H9 (cell line): ENCODE data around the gene PTGER2. TPM values are rescaled to one million over a fixed set of nuclear protein-coding genes. Genes with fewer than 3 reads are reported as not detected.

Source experiments
- DNase-seq: peaks from one replicate; pipeline ENCODE4 v3.0.0-alpha.2; 2017
- H2AFZ ChIP-seq: one replicate; pipeline ENCODE4 v1.6.1; 2013; ENCODE audit warnings: mild to moderate bottlenecking, low read length, control low read depth, moderate library complexity
- H2AK5ac ChIP-seq: 2 replicates; pipeline ENCODE4 v1.6.1; 2013; ENCODE audit warnings: low read length, control low read depth, mixed read lengths; ENCODE audit not compliant: insufficient read length
- H2BK120ac ChIP-seq: one replicate; pipeline ENCODE4 v1.6.1; 2013; ENCODE audit warnings: low read depth, mild to moderate bottlenecking, low read length, control low read depth, inconsistent platforms; ENCODE audit not compliant: poor library complexity, severe bottlenecking
- H2BK12ac ChIP-seq: 2 replicates; pipeline ENCODE4 v1.6.1; 2013; ENCODE audit warnings: low read length, control low read depth, mixed read lengths, low read depth; ENCODE audit not compliant: insufficient read length
- H2BK15ac ChIP-seq: 2 replicates; pipeline ENCODE4 v1.6.1; 2013; ENCODE audit warnings: low read depth, low read length, control low read depth
- H2BK20ac ChIP-seq: one replicate; pipeline ENCODE4 v1.6.1; 2013; ENCODE audit warnings: low read depth, mild to moderate bottlenecking, low read length, control low read depth, inconsistent platforms; ENCODE audit not compliant: poor library complexity, severe bottlenecking
- H2BK5ac ChIP-seq: 2 replicates; pipeline ENCODE4 v1.6.1; 2013; ENCODE audit warnings: low read length, control low read depth, mixed read lengths; ENCODE audit not compliant: insufficient read length
- H3K14ac ChIP-seq: 2 replicates; pipeline ENCODE4 v1.6.1; 2013; ENCODE audit warnings: low read length, control low read depth; ENCODE audit not compliant: insufficient read depth
- H3K18ac ChIP-seq: 2 replicates; pipeline ENCODE4 v1.6.1; 2013; ENCODE audit warnings: low read depth, mild to moderate bottlenecking, mixed read lengths, low read length, control low read depth; ENCODE audit not compliant: insufficient read length
- H3K23ac ChIP-seq: 2 replicates; pipeline ENCODE4 v1.6.1; 2013; ENCODE audit warnings: low read length, control low read depth, mixed read lengths, low read depth; ENCODE audit not compliant: insufficient read length
- H3K23me2 ChIP-seq: 2 replicates; pipeline ENCODE4 v1.6.1; 2013; ENCODE audit warnings: low read depth, mild to moderate bottlenecking, mixed read lengths, low read length, control low read depth; ENCODE audit not compliant: insufficient read length, poor library complexity, severe bottlenecking
- H3K27ac ChIP-seq: 2 replicates; pipeline ENCODE4 v1.5.1; 2013; ENCODE audit warnings: low read length, control low read depth, mixed read lengths, low read depth; ENCODE audit not compliant: insufficient read length
- H3K27me3 ChIP-seq: 2 replicates; pipeline ENCODE4 v1.6.1; 2013; ENCODE audit warnings: low read length, control low read depth, inconsistent platforms; ENCODE audit not compliant: insufficient read depth
- H3K4ac ChIP-seq: 2 replicates; pipeline ENCODE4 v1.6.1; 2013; ENCODE audit warnings: low read depth, mild to moderate bottlenecking, control low read depth, inconsistent platforms, low read length, moderate library complexity
- H3K4me1 ChIP-seq: 2 replicates; pipeline ENCODE4 v1.6.1; 2013; ENCODE audit warnings: low read length, control low read depth, inconsistent platforms; ENCODE audit not compliant: insufficient read depth
- H3K4me2 ChIP-seq: 2 replicates; pipeline ENCODE4 v1.6.1; 2013; ENCODE audit warnings: low read length, control low read depth, mixed read lengths; ENCODE audit not compliant: insufficient read length, insufficient read depth
- H3K56ac ChIP-seq: 2 replicates; pipeline ENCODE4 v1.6.1; 2013; ENCODE audit warnings: low read depth, mild to moderate bottlenecking, mixed read lengths, low read length, control low read depth; ENCODE audit not compliant: insufficient read length
- H3K79me1 ChIP-seq: 2 replicates; pipeline ENCODE4 v1.6.1; 2013; ENCODE audit warnings: low read depth, mild to moderate bottlenecking, moderate library complexity, low read length, control low read depth, inconsistent platforms; ENCODE audit not compliant: insufficient read depth, poor library complexity, severe bottlenecking
- H3K79me2 ChIP-seq: 2 replicates; pipeline ENCODE4 v1.6.1; 2013; ENCODE audit warnings: low read length, control low read depth, inconsistent platforms; ENCODE audit not compliant: insufficient read depth
- H3K9ac ChIP-seq: 2 replicates; pipeline ENCODE4 v1.6.1; 2013; ENCODE audit warnings: low read length, control low read depth, mixed read lengths; ENCODE audit not compliant: insufficient read length; ENCODE audit errors: extremely low read depth
- H3K9me3 ChIP-seq: one replicate; pipeline ENCODE4 v1.6.1; 2013; ENCODE audit warnings: low read depth, low read length, inconsistent platforms; ENCODE audit not compliant: control insufficient read depth
- H3T11ph ChIP-seq: one replicate; pipeline ENCODE4 v1.6.1; 2013; ENCODE audit warnings: mild to moderate bottlenecking, low read length, control low read depth, inconsistent platforms
- H4K20me1 ChIP-seq: one replicate; pipeline ENCODE4 v1.6.1; 2013; ENCODE audit not compliant: control insufficient read depth, insufficient read length, insufficient read depth
- H4K5ac ChIP-seq: 2 replicates; pipeline ENCODE4 v1.6.1; 2013; ENCODE audit warnings: low read depth, mild to moderate bottlenecking, mixed read lengths, low read length, control low read depth; ENCODE audit not compliant: insufficient read length
- H4K8ac ChIP-seq: replicated peaks from 2 replicates; pipeline ENCODE4 v1.6.1; 2013; ENCODE audit warnings: low read length, control low read depth, mixed read lengths, low read depth; ENCODE audit not compliant: insufficient read length
- H4K91ac ChIP-seq: 2 replicates; pipeline ENCODE4 v1.6.1; 2013; ENCODE audit warnings: low read depth, mild to moderate bottlenecking, moderate library complexity, mixed read lengths, low read length, control low read depth; ENCODE audit not compliant: insufficient read length
- H3K27ac Mint-ChIP-seq, 3 experiments: 2 replicates in 2 of 3; 3 replicates in 1 of 3; pipeline ENCODE4 v1.8.0; 2020 to 2021; ENCODE audit warnings: mixed read lengths in 3 of 3, mild to moderate bottlenecking in 1 of 3, moderate library complexity in 1 of 3
- H3K27me3 Mint-ChIP-seq: 2 replicates; pipeline ENCODE4 v1.8.0; 2021; ENCODE audit warnings: low read depth, mild to moderate bottlenecking, moderate library complexity, mixed read lengths
- H3K36me3 Mint-ChIP-seq, 3 experiments: 2 replicates in 2 of 3; 3 replicates in 1 of 3; pipeline ENCODE4 v1.8.0; 2020 to 2021; ENCODE audit warnings: low read depth in 3 of 3, mixed read lengths in 3 of 3; ENCODE audit not compliant: insufficient read depth in 1 of 3
- H3K4me1 Mint-ChIP-seq, 2 experiments: 2 replicates each; pipeline ENCODE4 v1.8.0; 2020; ENCODE audit warnings: mixed read lengths in 2 of 2
- H3K4me3 Mint-ChIP-seq, 2 experiments: 2 replicates in 1 of 2; 3 replicates in 1 of 2; pipeline ENCODE4 v1.8.0; 2020 to 2021; ENCODE audit warnings: mild to moderate bottlenecking in 2 of 2, mixed read lengths in 2 of 2, moderate library complexity in 1 of 2
- H3K9me3 Mint-ChIP-seq, 2 experiments: 2 replicates in 1 of 2; 3 replicates in 1 of 2; pipeline ENCODE4 v1.8.0; 2020; ENCODE audit warnings: mild to moderate bottlenecking in 2 of 2, mixed read lengths in 2 of 2, moderate library complexity in 1 of 2
- WGBS: extraction: QIAGEN DNeasy Blood & Tissue Kit; methylation state at CpG from one replicate; pipeline ENCODE4 v1.1.7; 2013; ENCODE audit warnings: missing lambda C conversion rate, low lambda C conversion rate, mixed read lengths; ENCODE audit not compliant: insufficient read length; ENCODE audit errors: extremely low coverage; 5-methylcytosine and 5-hydroxymethylcytosine counted together
- total RNA-seq: library from RNA; stranded (reverse); gene quantifications from 2 replicates; pipeline ENCODE4 v1.2.1, GENCODE V29; 2021
- TF ChIP-seq, protein P1 (sequence below): fragments of 200-600 bp; sonication (generic); conservative IDR thresholded peaks from 3 replicates; pipeline ENCODE4 v1.8.0; 2021; ENCODE audit warnings: antibody characterized with exemption, mild to moderate bottlenecking

The PTGER2 gene
- total RNA-seq, 1 experiment from 2014 or later = 1.0 TPM

- no peaks in the 10 kb centered on the region; the same call in 1 of the 2 replicates for H3K27me3 ChIP-seq
- no peak overlapping the region for H4K91ac ChIP-seq
- no peak overlapping the region for H2BK15ac ChIP-seq
- no peak overlapping the region for H2AFZ ChIP-seq
- H2BK12ac ChIP-seq = no peak overlapping the region
- no peak overlapping the region for H3K9ac ChIP-seq
- H3K56ac ChIP-seq = no peak overlapping the region
- Mint-ChIP-seq H3K36me3 (no peaks in the 10 kb centered on the region), H3K27ac (no peak overlapping the region; a peak in 1 of 7 replicates), H3K4me3 (no peak overlapping the region), H3K9me3 (no peaks in the 10 kb centered on the region; a peak in 1 of 5 replicates), H3K4me1 (no peaks in the 10 kb centered on the region), H3K27me3 (no peaks in the 10 kb centered on the region)
- no peak overlapping the region for H2BK20ac ChIP-seq
- no peak overlapping the region for H3K4me2 ChIP-seq
- H3K23me2 ChIP-seq = no peaks in the 10 kb centered on the region
- H3K18ac ChIP-seq = no peak overlapping the region
- H3K79me2 ChIP-seq = no peaks in the 10 kb centered on the region
- H3K79me1 ChIP-seq = no peaks in the 10 kb centered on the region
- H3K23ac ChIP-seq = no peak overlapping the region
- DNase-seq = no peak
- H2AK5ac ChIP-seq = no peak overlapping the region
- H3K14ac ChIP-seq = no peak overlapping the region
- no peaks in the 10 kb centered on the region for H3K4me1 ChIP-seq
- H4K8ac ChIP-seq = no peak overlapping the region
- no peak overlapping the region for H2BK120ac ChIP-seq
- H4K20me1 ChIP-seq = no peaks in the 10 kb centered on the region
- H4K5ac ChIP-seq = no peak overlapping the region
- H3K4ac ChIP-seq = no peak overlapping the region
- no CpG with 5 or more reads among the region's 3 CpGs for WGBS
- TF ChIP-seq, protein P1, sequence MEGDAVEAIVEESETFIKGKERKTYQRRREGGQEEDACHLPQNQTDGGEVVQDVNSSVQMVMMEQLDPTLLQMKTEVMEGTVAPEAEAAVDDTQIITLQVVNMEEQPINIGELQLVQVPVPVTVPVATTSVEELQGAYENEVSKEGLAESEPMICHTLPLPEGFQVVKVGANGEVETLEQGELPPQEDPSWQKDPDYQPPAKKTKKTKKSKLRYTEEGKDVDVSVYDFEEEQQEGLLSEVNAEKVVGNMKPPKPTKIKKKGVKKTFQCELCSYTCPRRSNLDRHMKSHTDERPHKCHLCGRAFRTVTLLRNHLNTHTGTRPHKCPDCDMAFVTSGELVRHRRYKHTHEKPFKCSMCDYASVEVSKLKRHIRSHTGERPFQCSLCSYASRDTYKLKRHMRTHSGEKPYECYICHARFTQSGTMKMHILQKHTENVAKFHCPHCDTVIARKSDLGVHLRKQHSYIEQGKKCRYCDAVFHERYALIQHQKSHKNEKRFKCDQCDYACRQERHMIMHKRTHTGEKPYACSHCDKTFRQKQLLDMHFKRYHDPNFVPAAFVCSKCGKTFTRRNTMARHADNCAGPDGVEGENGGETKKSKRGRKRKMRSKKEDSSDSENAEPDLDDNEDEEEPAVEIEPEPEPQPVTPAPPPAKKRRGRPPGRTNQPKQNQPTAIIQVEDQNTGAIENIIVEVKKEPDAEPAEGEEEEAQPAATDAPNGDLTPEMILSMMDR = no peak
- no peaks in the 10 kb centered on the region for H3K9me3 ChIP-seq
- H2BK5ac ChIP-seq = no peak overlapping the region
- H3T11ph ChIP-seq = no peak overlapping the region
- H3K27ac ChIP-seq = no peak overlapping the region
Measured at GRCh38 chr14:52356025-52356424, 41.9 kb downstream of the PTGER2 start.
